ENCODE measurements around the gene APOO.
"Not testable (repeated sequence)": the region's sequence is repeated elsewhere in the genome, so short reads cannot be mapped to it uniquely, and the experiment has no call there.

Gene APOO

DNA sequence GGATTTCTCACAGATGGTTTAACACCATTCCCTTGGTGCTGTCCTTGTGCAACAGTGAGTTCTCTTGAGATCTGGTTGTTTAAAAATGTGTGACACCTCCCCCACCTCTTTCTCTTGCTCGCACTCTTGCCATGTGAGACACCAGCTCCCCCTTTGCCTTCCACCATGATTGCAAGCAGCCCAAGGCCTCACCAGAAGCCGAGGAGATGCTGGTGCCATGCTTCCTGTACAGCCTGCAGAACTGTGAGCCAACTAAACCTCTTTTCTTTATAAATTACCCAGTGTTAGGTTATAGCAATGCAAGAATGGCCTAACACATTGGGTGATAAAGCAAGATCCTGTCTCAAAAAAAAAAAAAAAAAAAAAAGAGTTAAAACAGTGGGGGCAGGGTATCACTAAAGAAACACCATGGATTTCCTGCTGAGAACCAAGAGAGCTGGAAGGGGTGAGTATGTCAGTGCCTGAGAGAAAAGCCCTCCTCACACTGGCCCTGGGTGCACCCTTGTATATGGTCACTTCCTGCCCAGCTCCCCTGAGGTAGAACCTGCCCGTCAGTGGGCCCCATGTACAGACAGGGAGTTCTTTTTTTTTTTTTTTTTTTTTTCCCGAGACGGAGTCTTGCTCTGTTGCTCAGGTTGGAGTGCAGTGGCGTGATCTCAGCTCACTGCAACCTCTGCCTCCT is 46.4 kb downstream of the APOO start:
- Histone ChIP-seq H3K4me3 (no peak overlapping the region), H3K27ac (no peak overlapping the region)
- TF ChIP-seq, protein P1, sequence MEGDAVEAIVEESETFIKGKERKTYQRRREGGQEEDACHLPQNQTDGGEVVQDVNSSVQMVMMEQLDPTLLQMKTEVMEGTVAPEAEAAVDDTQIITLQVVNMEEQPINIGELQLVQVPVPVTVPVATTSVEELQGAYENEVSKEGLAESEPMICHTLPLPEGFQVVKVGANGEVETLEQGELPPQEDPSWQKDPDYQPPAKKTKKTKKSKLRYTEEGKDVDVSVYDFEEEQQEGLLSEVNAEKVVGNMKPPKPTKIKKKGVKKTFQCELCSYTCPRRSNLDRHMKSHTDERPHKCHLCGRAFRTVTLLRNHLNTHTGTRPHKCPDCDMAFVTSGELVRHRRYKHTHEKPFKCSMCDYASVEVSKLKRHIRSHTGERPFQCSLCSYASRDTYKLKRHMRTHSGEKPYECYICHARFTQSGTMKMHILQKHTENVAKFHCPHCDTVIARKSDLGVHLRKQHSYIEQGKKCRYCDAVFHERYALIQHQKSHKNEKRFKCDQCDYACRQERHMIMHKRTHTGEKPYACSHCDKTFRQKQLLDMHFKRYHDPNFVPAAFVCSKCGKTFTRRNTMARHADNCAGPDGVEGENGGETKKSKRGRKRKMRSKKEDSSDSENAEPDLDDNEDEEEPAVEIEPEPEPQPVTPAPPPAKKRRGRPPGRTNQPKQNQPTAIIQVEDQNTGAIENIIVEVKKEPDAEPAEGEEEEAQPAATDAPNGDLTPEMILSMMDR (IDR thresholded peaks at IDR 0.05) = no peak
- no peak for DNase-seq (ENCODE audit: low spot score)

DNA sequence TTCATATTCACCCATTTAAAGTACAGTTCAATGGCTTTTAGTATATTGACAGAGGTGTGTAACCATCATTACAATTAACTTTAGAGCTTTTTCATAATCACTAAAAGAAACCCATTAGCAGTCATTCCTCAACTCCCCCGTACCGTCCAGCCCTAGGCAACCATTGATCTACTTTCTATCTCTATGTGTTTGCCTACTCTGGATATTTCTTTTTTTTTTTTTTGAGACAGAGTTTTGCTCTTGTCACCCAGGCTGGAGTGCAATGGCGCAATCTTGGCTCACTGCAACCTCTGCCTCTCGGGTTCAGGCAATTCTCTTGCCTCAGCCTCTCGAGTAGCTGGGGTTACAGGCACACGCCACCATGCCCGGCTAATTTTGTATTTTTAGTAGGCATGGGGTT is 48.5 kb downstream of the APOO start:
- H3K4me3 ChIP-seq; H3K27ac ChIP-seq; DNase-seq (ENCODE audit: low spot score): not testable (repeated sequence)

DNA sequence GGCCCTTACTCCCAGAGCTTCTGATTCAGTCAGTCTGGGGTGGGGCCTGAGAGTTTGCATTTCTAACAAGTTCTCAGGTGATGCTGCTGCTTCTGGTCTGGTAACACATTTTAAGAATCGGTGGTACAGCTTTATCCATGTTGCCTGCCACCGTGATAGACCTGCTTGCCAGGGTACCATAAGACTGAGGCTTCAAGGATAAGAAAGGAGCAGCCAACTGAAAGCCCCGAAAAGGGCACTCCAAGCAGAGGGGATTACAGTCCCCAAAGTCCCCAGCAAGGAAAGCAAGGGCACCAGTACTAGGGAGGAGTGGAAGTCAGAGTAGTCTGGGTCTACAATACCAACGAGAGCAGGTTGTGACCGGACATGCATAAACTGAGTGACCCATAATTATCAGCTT is 49.8 kb downstream of the APOO start:
- DNase-seq (ENCODE audit: low spot score) = no peak
- TF ChIP-seq, protein P1 (IDR thresholded peaks at IDR 0.05) = no peak
- H3K4me3 ChIP-seq = no peak overlapping the region
- H3K27ac ChIP-seq = no peak overlapping the region

DNA sequence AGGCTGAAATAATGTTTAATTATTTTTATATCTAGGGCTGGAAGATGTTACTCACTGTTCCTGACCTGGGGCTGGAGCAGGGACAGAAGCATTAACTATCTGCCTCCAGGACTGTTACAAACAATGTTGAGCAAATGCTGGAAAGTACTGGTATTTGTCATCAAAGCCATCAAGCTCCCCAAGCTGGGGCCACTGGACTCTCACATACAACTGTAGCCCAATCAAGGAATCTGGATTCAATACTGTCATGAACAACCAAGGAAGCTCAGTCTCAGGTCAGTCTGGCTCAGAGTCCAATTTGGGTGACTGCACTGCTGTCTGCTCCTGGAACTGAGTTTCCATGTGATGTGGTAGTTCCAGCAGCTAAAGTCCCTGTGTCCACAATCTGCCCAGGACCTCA is 50.4 kb downstream of the APOO start:
- TF ChIP-seq, protein P1 (IDR thresholded peaks at IDR 0.05) = no peak
- Histone ChIP-seq H3K4me3 (no peak overlapping the region), H3K27ac (no peak overlapping the region)
- no peak for DNase-seq (ENCODE audit: low spot score)

DNA sequence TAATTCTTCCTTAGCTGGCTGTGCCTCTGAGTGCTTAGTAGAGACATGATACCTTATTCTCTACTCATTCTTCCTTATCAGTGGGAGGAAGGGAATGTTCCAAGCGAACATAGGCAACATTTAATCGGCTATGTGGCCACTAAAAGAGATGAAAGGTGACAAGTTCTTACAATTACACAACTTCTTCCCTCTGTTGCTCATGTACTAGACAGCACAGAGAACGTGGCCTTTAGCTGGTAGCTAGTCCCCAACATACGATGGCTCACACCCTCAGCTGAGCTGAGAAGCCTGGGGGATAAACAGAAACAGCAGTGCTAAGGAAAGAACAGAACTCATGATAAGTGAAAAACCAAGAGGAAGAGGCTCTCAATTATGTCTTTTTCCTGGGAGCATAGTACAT is 52.2 kb downstream of the APOO start:
- DNase-seq (ENCODE audit: low spot score) = no peak
- TF ChIP-seq, protein P1 (IDR thresholded peaks at IDR 0.05) = no peak
- no peak overlapping the region for H3K4me3 ChIP-seq

DNA sequence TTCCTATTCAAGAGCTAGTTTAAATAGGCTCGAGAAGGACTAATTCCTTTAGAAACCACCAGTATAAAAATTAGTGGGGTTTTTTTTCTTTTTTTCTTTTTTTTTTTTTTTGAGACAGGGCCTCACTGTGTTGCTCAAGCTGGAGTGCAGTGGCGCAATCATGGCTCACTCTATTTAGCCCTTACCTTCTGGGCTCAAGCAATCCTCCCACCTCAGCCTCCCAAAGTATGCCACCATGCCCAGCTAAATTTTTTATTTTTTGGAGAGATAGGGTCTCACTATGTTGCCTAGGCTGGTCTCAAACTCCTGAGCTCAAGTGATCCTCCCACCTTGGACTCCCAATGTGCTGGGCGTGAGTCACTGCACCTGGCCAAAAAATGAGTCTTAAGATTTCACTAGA is 52.8 kb downstream of the APOO start:
- H3K27ac ChIP-seq = no peak overlapping the region
- TF ChIP-seq, protein P1 (IDR thresholded peaks at IDR 0.05) = no peak
- no peak for DNase-seq (ENCODE audit: low spot score)
- no peak overlapping the region for H3K4me3 ChIP-seq

More for the DNA sequence above, 52.2 kb downstream of the APOO start:
- H3K27ac ChIP-seq = no peak overlapping the region

DNA sequence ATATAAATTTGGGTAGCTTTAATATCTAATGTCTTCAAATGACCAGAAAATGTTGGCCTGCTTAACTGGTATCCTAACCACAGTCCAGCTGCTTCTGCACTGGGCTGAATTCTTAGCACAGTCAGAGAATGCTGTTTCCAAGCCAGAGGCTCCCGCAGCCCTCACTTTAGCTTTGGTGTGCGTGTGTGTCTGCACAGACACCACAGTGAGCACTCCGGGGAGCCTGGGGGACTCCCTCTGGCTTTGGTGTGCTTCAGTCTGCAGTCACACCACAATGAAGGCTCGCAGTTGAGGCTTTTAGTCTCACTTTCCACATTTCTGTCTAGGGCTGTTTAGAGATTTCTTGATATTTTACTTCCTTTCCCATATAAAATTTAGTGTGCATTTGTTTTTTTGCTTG is 53.6 kb downstream of the APOO start:
- no peak for DNase-seq (ENCODE audit: low spot score)
- Histone ChIP-seq H3K27ac (no peak overlapping the region), H3K4me3 (no peak overlapping the region)
- TF ChIP-seq, protein P1 (IDR thresholded peaks at IDR 0.05) = no peak
